HG03280 (cell line): ENCODE results near the gene SNAPC3.
A peak's percentile ranks its signal among the peaks of the same experiment; 100 is the strongest.
"Not testable (repeated sequence)": the region's sequence is repeated elsewhere in the genome, so short reads cannot be mapped to it uniquely, and the experiment has no call there.

Source experiments
- ATAC-seq: cut with Tn5 transposase; IDR thresholded peaks from one replicate; pipeline ENCODE4 v1.9.1; 2021; ENCODE audit warnings: mild to moderate bottlenecking, moderate library complexity; ENCODE audit not compliant: unreplicated experiment

Gene SNAPC3

DNA sequence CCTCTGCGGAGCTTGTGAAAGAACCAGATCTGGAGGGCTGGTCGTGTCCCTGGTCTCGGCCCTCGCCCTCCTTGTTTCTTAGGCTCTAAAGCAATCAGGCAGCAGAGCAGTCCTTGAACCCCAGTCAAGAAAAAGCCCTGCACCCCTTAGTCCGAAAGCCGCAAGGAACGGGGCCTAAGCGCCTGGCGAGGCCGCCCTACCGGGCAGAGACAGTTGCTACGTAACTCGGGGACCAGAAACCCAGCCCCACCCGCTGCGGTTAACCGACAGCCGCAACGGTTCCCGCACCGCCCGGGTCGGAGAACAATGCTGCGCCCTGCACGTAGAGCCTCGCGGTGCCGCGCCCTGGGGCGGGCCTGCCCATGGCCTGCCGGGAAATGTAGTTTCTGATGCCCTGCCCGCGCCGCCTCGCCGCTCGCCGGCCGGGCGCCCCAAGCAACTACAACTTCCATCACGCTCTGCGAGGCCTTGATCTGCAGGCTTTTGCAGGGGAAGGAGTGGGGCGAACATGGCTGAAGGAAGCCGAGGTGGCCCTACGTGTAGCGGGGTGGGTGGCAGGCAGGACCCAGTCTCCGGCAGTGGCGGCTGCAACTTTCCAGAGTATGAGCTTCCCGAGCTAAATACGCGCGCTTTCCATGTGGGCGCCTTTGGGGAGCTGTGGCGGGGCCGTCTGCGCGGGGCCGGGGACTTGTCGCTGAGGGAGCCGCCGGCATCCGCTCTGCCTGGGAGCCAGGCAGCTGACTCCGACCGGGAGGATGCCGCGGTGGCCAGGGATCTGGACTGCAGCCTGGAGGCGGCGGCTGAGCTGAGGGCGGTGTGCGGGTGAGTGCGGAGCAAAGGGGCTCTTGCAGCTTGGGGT, at the start of gene SNAPC3:
TSS of gene SNAPC3 (plus strand) at position 505 of the 859 bp plus-strand sequence. CDS start at position 509, 4 bp downstream.
- peak; percentile 97 for ATAC-seq

DNA sequence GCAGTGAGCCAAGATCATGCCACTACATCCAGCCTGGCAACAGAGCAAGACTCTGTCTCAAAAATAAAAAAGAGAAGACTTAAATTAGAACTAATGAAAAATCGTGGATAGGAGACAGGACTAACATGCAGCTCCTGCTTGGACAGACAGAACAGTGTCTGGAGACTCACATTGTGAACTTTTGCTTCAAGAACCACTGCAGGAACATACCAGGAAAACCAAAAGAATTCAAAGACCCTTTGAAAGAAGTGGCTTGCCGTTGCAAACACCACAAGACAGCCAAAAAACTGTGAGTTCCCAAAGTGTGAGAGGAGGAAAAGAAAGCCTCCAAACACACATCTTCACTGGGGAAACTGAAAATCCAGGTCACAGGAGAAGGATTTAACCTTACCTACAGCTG, 48.8 kb upstream of the SNAPC3 start:
- ATAC-seq, result no peak

DNA sequence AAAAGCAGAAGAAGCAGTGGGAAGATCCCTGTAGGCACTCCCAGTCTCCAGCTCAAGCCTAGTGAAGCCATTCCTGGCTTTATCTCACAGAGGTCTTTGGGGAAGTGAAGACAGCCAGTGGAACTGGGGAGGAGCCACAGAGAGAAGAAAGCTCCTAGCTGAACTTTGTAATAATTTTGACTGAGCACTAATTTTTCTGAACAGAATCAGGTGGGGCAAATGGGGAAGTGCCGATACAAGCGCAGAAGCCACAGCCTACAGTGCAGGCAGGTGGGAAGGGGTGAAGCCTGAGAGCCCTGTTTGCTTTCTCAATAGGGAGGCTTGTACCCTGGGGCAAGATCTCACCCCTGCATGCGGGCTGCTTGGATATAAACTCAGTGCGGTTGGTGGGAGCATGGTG, 48.4 kb upstream of the SNAPC3 start:
- ATAC-seq, result no peak

DNA sequence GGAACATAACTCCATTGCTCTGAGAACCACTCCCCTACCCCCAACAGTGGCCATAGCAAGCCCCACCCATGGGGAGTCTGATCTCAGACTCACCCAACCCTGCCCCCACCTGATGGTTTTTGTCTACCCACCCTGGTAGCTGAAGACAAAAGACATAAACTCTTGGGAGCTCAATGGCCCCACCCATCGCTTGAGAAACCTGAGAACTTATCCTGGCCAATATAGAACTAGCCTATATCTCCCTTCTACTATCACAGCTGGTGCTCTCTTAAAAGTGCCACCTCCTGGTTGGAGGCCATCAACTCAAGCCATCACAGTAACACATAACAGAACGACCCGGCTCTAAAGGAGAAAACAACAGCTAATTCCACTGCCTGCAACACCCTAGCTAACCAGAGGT, 47.9 kb upstream of the SNAPC3 start:
- no peak for ATAC-seq

DNA sequence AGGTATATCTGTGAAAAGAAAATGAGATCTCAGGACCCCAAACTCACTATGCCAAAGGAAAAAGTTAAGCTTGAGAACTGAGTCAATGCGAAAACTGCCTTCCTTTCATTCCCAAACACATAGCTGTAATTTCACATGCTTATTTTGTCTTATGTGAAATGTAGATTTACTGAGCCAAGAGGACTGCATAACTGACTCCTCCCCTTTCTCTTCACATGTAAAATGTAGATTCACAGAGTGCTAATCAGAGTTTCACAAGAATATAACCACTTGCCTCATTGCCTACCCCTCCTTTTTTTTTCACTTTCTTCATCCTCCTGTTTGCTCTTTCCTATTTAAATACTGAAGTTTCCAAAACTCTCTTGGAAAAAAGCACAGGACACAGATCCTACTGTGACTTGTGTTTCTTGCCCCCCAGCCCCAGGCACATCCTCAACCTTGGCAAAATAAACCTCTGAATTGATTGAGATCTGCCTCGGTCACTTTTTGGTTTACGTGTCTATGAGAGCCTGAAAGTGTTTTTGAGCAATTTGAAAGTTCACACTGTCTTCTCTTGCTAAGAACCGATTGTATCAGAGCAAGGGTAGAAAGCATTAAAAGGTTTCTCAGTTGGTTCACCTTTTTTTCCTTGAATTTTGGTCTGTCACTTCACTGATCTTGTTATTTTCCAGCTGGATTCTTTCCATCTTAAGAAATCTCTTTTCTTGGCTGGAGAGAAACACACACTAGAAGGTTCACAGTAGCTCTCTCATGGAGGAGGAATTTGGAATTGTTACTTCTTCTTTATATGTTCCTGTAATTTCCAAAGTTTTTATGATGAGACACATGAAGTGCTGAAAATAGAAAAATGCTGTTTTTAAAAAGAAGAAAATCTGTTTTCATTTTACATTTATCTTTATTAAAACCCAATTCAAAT, 44.8 kb upstream of the SNAPC3 start:
- no peak for ATAC-seq

DNA sequence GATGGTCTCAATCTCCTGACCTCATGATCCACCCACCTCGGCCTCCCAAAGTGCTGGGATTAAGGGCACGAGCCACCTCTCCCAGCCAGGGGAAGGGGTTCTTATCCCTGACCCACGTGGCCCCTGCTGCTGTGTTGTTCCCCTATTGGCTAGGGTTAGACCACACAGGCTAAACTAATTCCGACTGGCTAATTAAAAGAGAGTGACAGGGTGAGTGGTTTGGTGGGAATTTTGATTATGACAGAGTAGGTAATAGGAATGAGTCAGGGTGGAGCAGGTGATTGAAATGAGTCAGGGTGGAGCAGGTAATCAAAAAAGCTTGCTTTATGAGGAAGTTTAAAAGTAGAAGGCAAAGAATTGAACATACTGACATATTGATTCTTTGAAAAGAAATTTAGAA, 43.4 kb upstream of the SNAPC3 start:
- ATAC-seq, result not testable (repeated sequence)

DNA sequence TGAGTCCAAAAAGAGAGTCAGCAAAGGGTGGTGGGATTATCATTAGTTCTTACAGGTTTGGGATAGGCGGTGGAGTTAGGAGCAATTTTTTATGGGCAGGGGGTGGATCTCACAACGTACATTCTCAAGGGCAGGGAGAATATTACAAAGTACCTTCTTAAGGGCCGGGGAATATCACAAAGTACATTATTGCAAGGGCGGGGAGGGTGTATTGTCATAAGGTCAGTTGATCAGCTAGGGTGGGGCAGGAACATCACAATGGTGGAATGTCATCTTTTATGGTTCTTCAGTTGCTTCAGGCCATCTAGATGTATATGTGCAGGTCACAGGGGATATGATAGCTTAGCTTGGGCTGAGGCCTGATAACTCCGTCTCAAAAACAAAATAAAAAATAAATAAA, 42.8 kb upstream of the SNAPC3 start:
- not testable (repeated sequence) for ATAC-seq

DNA sequence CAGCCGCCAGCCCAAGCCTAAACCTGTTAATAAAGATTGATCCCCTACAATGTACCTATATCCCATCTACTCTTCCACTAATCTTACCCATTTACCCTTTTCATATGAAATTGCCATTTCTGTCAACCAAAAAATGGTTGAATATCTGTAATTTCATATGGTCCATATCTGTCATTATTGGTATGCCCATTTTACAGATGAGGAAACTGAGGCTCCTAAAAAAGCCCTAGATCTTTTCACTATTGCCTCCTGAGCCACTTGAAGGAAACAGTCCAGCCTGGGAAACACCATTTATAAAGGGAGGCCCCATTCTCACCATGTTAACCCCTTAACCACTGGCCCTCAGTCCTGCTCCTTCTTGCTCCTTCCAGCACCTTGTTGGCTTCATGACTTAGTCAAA, 41.2 kb upstream of the SNAPC3 start:
- no peak for ATAC-seq

DNA sequence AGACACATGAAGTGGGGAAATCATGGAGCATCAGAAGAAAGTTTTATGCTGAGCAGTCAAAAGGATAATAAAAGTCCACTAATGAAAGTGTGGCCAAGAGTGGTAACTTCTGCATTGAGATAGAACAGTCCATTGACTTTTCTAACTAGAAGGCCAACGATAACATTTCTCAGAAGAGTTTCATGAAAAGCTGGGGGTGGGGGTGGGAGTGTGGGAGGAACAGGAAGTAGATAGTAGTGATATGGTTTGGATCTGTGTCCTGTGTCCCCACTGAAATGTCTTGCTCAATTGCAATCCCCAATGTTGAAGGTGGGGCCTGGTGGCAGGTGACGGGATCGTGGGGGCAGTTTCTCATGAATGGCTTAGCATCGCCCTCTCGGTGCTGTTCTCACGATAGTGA, 36.2 kb upstream of the SNAPC3 start:
- ATAC-seq, result no peak

DNA sequence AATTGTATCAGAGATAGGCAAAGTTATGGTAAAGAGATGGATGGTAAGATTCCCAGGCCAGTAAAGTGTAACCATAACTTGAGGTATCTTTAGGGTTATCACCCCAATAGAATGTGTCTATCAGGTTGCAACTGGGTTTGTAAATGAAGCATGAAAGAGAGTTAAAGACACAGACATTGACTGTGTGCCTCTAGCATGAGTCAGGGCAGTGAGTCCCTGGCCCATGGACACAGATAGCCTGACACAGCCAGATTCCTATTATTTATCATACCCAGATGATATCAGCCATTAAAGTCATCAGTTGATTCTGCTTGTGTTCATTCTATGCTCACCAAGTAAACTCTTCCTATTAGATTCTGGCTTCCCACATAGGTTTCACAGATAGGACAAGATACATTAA, 33.5 kb upstream of the SNAPC3 start:
- no peak for ATAC-seq

DNA sequence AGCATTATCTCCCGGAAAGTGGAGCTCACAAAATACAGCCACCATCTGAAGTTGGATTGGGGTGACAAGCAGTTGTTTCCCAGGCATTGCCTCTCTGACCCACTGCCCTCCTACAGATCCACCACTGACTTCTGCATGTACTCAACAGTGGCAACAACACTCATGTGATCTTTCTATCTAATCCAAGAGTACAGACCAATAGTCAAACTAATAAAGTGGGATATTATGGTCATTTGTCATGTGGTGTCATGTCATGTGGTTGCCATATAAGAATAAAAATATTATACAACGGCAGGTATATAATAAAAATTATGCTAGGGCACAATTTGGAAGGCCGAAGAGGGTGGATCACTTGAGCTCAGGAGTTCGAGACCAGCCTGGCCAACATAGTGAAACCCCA, 33.0 kb upstream of the SNAPC3 start:
- no peak for ATAC-seq

DNA sequence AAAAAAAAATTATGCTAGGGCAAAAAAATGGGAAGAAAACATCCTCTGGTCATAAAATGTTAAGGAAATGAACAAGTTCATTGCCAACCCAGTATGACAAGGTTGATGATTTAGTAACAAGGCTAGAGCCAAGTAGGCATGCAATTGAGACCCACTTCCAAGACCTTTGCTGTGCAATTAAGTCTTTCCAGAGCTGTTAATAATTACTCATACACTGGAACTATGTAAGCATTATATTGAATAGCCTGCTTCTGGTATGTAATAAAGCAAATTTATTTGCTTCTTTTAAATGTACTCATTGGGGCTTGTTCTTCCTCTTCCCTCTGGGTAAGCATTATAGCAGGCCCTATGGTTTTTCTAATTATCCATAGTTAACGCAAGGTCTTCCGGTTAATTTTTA, 32.5 kb upstream of the SNAPC3 start:
- ATAC-seq, result no peak

DNA sequence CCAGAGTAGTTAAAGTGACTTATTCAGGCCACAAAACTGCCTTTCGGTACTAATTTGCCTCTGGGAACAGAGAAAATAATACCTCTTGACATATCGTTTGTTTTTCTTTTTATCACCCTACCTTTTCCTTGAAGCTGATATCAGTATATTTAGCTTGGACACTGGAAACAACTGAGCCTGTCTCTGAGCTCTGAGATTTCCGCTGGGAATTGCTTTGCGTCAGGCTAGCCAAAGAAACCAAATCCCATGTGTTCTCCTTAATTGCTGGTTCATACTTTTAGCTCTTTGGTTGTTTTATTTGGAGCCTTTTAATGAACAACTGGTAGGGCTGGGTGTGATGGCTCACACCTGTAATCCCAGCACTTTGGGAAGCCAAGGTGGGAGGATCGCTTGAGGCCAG, 30.3 kb upstream of the SNAPC3 start:
- ATAC-seq, result no peak

DNA sequence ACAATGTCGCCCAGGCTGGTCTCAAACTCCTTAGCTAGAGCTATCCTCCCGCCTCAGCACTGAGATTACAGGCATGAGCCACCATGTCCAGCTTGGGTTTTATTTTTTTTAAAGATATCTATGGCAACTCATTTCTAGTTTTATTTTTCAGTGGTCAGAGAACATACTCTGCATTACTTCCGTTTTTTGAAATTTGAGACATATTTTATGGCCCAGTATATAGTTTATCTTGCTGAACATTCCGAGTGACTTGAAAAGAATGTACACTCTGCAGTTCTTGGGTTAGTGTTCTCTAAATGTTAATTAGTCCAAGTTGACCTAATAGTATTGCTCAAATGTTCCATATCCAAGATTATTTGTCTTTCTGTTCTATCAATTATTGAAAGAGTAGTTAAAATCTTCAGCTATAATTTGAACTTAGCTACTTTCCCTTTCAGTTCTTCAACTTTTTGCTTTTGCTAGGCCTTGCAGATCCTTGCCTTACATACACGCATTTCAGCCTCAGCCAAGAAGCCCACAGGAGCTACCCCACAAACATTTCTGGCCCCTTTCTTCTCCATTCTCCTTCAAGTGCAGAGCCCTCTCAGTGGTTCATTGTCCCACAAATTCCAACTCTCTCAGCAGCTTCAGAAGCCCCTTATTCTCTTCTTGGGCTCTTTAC, 22.3 kb upstream of the SNAPC3 start:
- no peak for ATAC-seq

DNA sequence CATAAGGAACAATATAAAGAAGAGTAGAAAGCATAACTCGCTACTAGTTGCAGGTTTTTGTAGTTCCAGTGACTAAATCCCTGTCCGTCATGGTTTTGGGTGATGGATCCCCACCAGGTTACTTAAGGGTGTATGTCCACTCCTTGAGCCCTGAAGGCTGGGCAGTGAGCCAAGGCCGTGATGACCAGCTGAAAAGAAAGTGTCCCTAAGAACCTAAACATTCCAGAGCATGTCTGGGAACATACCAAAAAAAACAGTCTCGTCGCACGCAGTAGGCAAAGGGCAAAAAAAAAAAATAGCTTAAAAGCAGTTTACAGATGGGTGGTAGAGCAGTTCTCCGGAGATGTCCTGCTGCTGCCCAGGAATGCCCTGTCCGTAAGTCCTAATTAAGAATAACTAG, 21.4 kb upstream of the SNAPC3 start:
- ATAC-seq, result no peak

DNA sequence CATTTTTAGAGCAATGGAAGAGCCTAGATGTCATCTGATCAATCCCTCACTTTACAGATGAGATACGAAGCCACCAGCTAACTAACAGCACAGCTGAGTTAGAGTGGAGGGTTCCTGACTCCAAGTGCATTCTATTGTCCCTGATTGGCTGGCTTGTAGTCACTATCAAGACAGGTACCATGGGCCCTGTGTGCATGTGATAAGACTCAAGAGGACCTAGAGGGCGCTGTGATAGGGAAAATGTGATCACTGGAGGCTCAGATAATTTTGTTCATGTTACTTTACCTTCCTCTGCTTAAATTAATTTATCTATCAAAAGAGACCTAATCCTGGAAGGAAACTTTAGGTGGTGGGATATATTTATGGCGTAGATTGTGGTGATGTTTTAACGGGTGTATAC, 19.5 kb upstream of the SNAPC3 start:
- ATAC-seq, result no peak

DNA sequence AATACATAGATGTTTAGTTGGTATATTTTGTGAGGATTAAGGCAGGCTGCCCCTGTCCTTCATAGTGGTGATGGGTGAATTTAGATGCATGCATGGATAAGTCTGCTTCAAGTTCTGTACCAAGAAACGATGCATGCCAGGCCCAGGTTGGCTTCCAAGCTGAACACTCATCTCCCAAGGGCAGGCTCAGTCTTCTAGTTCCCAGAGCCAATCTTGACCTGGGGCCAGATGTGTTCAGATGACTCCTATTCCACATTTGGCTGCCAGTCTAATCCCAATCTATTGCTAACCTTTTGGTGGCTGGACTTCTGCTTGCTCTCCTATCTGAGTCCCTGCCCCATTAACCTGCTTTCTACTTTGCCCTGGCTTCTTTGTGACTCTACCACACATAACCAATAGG, 18.5 kb upstream of the SNAPC3 start:
- ATAC-seq, result no peak

DNA sequence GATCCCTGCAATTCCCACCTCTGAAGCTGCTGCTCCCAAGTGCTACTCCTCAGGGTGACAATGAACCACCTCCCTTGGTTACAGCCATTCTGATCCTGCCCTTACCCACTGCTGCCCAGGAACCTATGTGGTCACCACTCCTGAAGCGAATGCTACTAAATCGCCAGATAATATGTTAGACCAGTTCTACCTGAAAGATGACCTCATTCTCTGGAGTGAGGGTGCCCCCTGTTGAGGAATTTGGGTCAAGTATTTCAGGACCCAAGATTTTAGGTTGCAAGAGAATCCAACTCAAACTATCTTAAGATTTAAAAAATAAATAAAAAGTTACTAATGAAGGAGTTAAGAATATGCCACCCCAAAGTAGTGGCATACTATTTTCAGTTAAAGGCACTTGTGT, 5.8 kb upstream of the SNAPC3 start:
- ATAC-seq, result peak; percentile 63

DNA sequence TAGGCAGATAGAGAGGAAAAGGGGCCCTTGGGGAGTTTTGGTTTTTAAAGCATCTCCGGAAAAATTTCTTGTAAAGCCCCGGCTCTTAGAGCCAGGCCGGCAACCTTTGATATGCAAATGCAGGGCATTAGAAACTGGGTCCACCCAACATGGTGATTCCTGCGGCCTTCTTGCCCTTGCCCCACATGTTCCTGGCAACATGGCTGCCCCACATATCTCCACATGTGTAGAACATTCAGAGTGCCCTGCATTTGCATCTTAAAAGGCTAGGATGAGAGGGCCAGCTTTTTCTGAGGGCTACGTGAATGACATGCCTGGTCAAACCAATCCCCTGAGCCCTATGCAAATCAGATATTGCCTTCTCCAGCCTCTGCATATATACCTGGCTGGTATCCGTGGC, 5.0 kb upstream of the SNAPC3 start:
- no peak for ATAC-seq

DNA sequence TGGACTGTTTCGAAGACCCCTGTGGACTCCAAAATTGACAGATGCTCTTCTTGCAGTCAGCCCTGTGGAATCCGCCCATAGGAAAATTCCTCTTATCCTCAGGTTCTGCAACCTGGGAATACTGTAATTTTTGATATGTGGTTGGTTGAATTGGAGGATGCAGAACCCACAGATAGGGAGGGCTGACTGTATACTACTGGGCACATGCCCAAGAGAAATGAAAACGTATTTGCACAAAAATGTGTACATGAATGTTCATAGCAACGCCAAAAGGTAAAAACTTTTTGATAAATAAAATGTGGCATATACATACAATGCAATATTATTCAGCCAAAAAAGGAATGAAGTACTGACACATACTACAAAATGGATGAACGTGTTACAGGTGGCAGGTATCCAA, 1.9 kb upstream of the SNAPC3 start:
- ATAC-seq, result no peak

DNA sequence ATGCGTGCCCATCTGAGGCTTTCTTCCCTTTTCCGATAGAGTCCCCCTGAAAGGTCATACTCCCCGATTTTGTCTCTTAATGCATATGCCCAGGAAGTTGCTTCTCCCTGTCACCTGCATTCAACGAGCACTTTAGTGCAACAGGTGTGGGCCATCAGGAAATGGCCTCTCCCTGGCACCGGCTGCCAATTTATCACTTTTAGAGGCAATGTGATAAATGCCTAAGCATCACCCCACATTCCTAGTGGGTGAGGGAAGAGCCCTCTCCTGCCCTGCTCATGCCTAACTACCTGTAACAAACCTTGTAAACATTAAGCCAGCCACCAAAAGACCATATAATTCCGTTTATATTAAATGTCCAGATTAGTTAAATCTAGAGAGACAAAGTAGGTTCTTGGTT, 1.1 kb upstream of the SNAPC3 start:
- no peak for ATAC-seq

DNA sequence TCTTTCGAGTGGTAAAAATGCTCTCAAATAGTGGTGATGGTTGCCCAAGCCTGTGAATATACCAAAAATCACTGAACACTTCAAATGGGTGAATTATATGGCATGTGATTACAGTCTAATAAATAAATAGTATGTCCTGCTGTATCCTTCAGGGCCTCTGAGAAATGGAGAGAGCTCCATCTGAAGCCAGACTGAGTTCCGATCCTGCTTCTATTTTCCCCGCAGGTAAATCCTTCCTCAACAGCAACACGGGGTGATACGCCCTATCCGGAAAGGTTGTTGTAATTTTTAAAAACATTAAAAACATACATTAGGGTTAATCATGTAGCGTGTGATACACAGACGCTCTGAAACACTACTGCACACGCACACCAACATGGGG, 695 bp upstream of the SNAPC3 start:
- ATAC-seq, result no peak
